Measurements from ENCODE around the gene SH3RF3.
A peak's percentile ranks its signal among the peaks of the same experiment; 100 is the strongest.

DNA sequence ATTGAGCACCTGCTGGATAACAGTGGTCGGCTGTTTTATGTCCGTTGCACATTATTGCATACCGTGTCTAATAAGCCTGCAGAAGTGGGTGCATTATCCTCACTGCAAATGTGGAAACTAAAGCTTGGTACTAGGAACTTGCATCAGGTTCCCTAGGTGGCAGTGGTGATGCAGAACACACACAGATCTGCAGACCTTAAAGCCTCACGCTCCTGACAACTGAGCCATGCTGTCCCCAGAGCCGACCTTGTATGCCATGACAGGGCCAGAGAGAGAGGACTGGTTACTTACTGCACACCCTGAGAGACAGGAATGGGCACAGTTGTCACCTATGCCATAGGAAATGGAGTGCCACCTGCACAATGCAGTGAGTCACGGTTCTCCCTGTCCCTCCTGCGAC lies 151.8 kb downstream of the SH3RF3 start:
- no peak for TF ChIP-seq XRCC5 (optimal IDR thresholded peaks at IDR 0.05; ENCODE audit: low read length)
- TF ChIP-seq GMEB2 (CRISPR knock-in tag; IDR thresholded peaks at IDR 0.05; ENCODE audit: low read depth): no peak
- peak; percentile 20; the same call in 1 of the 2 replicates for TF ChIP-seq CTCF (CRISPR knock-in tag; IDR thresholded peaks at IDR 0.05)
- TF ChIP-seq FOXA1 (IDR thresholded peaks at IDR 0.05): no peak
- TF ChIP-seq FOXA1 (CRISPR knock-in tag; IDR thresholded peaks at IDR 0.05): no peak
- TF ChIP-seq, protein P1, sequence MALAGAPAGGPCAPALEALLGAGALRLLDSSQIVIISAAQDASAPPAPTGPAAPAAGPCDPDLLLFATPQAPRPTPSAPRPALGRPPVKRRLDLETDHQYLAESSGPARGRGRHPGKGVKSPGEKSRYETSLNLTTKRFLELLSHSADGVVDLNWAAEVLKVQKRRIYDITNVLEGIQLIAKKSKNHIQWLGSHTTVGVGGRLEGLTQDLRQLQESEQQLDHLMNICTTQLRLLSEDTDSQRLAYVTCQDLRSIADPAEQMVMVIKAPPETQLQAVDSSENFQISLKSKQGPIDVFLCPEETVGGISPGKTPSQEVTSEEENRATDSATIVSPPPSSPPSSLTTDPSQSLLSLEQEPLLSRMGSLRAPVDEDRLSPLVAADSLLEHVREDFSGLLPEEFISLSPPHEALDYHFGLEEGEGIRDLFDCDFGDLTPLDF (CRISPR knock-in tag; IDR thresholded peaks at IDR 0.05): no peak
- TF ChIP-seq ZBTB1 (CRISPR knock-in tag; IDR thresholded peaks at IDR 0.05; ENCODE audit: borderline replicate concordance): no peak
- no peak for TF ChIP-seq MTA1 (CRISPR knock-in tag; IDR thresholded peaks at IDR 0.05; ENCODE audit: borderline replicate concordance)
- no peak for TF ChIP-seq HCFC1 (IDR thresholded peaks at IDR 0.05; ENCODE audit: low read depth, low read length)
- TF ChIP-seq, protein P2, sequence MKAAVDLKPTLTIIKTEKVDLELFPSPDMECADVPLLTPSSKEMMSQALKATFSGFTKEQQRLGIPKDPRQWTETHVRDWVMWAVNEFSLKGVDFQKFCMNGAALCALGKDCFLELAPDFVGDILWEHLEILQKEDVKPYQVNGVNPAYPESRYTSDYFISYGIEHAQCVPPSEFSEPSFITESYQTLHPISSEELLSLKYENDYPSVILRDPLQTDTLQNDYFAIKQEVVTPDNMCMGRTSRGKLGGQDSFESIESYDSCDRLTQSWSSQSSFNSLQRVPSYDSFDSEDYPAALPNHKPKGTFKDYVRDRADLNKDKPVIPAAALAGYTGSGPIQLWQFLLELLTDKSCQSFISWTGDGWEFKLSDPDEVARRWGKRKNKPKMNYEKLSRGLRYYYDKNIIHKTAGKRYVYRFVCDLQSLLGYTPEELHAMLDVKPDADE (CRISPR knock-in tag; IDR thresholded peaks at IDR 0.05): no peak
- no peak for TF ChIP-seq SCMH1 (CRISPR knock-in tag; IDR thresholded peaks at IDR 0.05; ENCODE audit: borderline replicate concordance)
- no peak for TF ChIP-seq MAZ (IDR thresholded peaks at IDR 0.05; ENCODE audit: borderline replicate concordance, low read depth, low read length)
- TF ChIP-seq MAZ (CRISPR knock-in tag; IDR thresholded peaks at IDR 0.05; ENCODE audit: low read depth): no peak
- TF ChIP-seq KLF16 (CRISPR knock-in tag; IDR thresholded peaks at IDR 0.05): no peak
- TF ChIP-seq NONO (IDR thresholded peaks at IDR 0.05): no peak
- TF ChIP-seq NONO (CRISPR knock-in tag; conservative IDR thresholded peaks at IDR 0.05): no peak
